Measurements from ENCODE around the gene C3orf20. TPM values are rescaled to one million over a fixed set of nuclear protein-coding genes. Genes with fewer than 3 reads are reported as not detected.

C3orf20 gene
- total RNA-seq, 1 experiment from 2014 or later = not detected

DNA sequence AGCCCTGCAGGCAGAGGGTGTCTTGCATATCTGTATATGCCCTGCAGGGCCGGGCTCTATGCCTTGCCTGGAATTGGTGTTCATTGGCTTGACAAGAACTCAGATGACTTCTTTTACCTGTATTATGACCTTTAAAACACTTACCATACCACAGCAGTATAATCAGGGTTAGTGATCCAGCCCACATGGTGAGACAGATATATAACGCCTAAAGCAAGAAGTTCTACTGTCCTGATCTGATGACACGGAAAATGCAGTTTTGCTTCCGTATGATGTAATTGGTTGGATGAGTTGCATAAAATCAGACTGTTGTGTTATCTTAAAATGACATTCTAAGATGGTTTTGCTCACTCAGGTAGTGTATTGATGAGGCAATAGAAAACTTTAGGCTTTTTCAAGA lies 14.0 kb upstream of the C3orf20 start (continued):
- TF ChIP-seq, protein P1, sequence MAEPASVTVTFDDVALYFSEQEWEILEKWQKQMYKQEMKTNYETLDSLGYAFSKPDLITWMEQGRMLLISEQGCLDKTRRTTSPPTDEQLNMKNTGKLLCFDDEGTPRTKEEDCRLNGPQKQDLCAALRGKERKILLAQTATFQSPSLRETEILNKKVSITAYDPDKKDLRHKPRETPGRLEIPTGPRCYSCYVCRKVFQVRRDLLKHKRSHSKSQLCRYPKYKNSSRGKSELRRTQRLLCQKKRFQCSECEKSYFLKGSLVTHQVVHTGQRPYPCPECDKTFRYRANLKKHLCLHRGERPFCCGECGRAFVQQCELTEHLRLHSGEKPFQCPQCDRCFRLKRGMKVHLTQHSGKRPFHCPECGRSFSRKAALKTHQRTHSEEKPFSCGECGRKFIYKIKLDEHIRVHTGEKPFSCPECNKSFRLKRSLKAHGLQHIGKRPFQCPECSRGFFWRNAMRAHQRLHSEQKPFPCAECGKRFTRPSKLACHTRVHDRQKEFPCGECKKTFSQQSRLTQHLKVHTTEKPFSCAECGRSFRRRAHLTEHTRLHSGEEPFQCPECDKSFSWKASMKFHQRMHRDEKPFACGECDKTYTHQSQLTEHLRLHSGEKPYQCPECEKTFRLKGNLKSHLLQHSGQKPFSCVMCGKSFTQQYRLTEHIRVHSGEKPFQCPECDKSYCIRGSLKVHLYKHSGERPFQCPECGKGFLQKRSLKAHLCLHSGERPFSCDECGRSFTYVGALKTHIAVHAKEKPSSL (CRISPR knock-in tag; conservative IDR thresholded peaks at IDR 0.05) = no peak
- TF ChIP-seq ZNF263 (CRISPR knock-in tag; IDR thresholded peaks at IDR 0.05; ENCODE audit: low read depth) = no peak

DNA sequence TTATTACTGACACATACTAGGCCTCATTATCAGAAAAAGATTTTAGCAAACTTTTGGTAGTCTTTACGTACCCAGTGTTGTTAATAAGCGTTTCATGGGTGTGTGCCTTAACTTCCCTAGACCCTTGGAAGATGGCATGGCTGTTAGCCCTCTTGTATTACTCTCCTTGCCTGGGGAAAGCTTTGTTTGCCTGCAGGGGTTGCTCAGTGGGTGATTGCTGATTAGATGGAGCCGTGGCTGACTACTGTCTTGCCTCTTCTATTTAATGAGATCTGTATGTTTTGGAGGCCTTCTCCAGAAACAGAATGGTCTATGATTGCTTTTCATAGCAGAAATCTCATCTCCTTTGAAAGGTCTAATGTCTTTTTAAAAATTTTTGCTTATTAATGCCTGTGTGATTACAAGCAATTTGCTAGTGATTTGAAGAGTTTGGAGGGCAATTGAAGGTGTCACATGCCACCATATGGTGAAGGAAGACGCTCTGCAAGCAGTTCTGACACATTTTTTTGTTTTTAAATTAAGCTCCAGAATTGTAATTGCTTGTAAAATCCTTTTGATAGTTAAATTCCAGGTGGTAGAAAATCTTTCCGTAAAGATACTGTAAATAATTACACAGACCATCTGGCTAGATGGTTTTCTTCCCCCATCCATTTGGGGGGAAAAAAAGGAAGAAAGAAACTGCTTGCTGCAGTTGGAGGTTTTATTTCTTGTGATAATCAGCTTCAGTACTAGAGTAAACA lies 11.4 kb upstream of the C3orf20 start:
- Mint-ChIP-seq H3K36me3 (peaks cover 82% of the 10 kb centered on the region), H3K4me3 (no peak overlapping the region), H3K27ac (no peak overlapping the region), H3K27me3 (ENCODE audit: low read depth) (no peaks in the 10 kb centered on the region), H3K9me3 (no peaks in the 10 kb centered on the region), H3K4me1 (no peaks in the 10 kb centered on the region)
- ChIA-PET POLR2A (no interaction called here), CTCF (interaction anchor here (1.0 to 1.5 kb wide), 2 partner anchors 10 to 118 kb away, joined by 3 to 5 read pairs; no protein-coding TSS in a partner anchor)
- ATAC-seq (no peak), DNase-seq (ENCODE audit: low spot score) (no peak)
- TF ChIP-seq ZNF263 (CRISPR knock-in tag; IDR thresholded peaks at IDR 0.05; ENCODE audit: low read depth) (no peak), CREB1 (CRISPR knock-in tag; IDR thresholded peaks at IDR 0.05) (no peak), NR1H2 (CRISPR knock-in tag; IDR thresholded peaks at IDR 0.05) (no peak), FOXJ3 (CRISPR knock-in tag; IDR thresholded peaks at IDR 0.05; ENCODE audit: borderline replicate concordance) (no peak), ELF4 (CRISPR knock-in tag; IDR thresholded peaks at IDR 0.05; ENCODE audit: low read depth) (no peak), PRRX2 (CRISPR knock-in tag; IDR thresholded peaks at IDR 0.05) (no peak), IRF2 (CRISPR knock-in tag; IDR thresholded peaks at IDR 0.05; ENCODE audit: borderline replicate concordance, low read depth) (no peak), GTF2I (CRISPR knock-in tag; conservative IDR thresholded peaks at IDR 0.05) (no peak), ZNF138 (CRISPR knock-in tag; conservative IDR thresholded peaks at IDR 0.05) (no peak), NFYB (CRISPR knock-in tag; conservative IDR thresholded peaks at IDR 0.05; ENCODE audit: low read depth) (no peak), SMAD3 (CRISPR knock-in tag; IDR thresholded peaks at IDR 0.05; ENCODE audit: borderline replicate concordance) (no peak), ETV6 (CRISPR knock-in tag; IDR thresholded peaks at IDR 0.05) (no peak)
- TF ChIP-seq, protein P2, sequence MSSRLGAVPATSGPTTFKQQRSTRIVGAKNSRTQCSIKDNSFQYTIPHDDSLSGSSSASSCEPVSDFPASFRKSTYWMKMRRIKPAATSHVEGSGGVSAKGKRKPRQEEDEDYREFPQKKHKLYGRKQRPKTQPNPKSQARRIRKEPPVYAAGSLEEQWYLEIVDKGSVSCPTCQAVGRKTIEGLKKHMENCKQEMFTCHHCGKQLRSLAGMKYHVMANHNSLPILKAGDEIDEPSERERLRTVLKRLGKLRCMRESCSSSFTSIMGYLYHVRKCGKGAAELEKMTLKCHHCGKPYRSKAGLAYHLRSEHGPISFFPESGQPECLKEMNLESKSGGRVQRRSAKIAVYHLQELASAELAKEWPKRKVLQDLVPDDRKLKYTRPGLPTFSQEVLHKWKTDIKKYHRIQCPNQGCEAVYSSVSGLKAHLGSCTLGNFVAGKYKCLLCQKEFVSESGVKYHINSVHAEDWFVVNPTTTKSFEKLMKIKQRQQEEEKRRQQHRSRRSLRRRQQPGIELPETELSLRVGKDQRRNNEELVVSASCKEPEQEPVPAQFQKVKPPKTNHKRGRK (CRISPR knock-in tag; IDR thresholded peaks at IDR 0.05; ENCODE audit: borderline replicate concordance) = no peak
- TF ChIP-seq, protein P3, sequence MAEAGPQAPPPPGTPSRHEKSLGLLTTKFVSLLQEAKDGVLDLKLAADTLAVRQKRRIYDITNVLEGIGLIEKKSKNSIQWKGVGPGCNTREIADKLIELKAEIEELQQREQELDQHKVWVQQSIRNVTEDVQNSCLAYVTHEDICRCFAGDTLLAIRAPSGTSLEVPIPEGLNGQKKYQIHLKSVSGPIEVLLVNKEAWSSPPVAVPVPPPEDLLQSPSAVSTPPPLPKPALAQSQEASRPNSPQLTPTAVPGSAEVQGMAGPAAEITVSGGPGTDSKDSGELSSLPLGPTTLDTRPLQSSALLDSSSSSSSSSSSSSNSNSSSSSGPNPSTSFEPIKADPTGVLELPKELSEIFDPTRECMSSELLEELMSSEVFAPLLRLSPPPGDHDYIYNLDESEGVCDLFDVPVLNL (CRISPR knock-in tag; IDR thresholded peaks at IDR 0.05; ENCODE audit: borderline replicate concordance, low read depth) = no peak
- TF ChIP-seq, protein P1 (CRISPR knock-in tag; conservative IDR thresholded peaks at IDR 0.05) = no peak
- TF ChIP-seq, protein P4, sequence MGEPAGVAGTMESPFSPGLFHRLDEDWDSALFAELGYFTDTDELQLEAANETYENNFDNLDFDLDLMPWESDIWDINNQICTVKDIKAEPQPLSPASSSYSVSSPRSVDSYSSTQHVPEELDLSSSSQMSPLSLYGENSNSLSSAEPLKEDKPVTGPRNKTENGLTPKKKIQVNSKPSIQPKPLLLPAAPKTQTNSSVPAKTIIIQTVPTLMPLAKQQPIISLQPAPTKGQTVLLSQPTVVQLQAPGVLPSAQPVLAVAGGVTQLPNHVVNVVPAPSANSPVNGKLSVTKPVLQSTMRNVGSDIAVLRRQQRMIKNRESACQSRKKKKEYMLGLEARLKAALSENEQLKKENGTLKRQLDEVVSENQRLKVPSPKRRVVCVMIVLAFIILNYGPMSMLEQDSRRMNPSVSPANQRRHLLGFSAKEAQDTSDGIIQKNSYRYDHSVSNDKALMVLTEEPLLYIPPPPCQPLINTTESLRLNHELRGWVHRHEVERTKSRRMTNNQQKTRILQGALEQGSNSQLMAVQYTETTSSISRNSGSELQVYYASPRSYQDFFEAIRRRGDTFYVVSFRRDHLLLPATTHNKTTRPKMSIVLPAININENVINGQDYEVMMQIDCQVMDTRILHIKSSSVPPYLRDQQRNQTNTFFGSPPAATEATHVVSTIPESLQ (CRISPR knock-in tag; IDR thresholded peaks at IDR 0.05) = no peak
- TF ChIP-seq, protein P5, sequence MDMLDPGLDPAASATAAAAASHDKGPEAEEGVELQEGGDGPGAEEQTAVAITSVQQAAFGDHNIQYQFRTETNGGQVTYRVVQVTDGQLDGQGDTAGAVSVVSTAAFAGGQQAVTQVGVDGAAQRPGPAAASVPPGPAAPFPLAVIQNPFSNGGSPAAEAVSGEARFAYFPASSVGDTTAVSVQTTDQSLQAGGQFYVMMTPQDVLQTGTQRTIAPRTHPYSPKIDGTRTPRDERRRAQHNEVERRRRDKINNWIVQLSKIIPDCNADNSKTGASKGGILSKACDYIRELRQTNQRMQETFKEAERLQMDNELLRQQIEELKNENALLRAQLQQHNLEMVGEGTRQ (CRISPR knock-in tag; IDR thresholded peaks at IDR 0.05) = no peak
- TF ChIP-seq, protein P6, sequence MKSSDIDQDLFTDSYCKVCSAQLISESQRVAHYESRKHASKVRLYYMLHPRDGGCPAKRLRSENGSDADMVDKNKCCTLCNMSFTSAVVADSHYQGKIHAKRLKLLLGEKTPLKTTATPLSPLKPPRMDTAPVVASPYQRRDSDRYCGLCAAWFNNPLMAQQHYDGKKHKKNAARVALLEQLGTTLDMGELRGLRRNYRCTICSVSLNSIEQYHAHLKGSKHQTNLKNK (CRISPR knock-in tag; IDR thresholded peaks at IDR 0.05) = no peak

All from WTC11 (cell line).